ENCODE results near the gene CHCHD5.
A peak's percentile ranks its signal among the peaks of the same experiment; 100 is the strongest.
"Not testable (repeated sequence)": the region's sequence is repeated elsewhere in the genome, so short reads cannot be mapped to it uniquely, and the experiment has no call there.

Gene CHCHD5, protein sequence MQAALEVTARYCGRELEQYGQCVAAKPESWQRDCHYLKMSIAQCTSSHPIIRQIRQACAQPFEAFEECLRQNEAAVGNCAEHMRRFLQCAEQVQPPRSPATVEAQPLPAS

DNA sequence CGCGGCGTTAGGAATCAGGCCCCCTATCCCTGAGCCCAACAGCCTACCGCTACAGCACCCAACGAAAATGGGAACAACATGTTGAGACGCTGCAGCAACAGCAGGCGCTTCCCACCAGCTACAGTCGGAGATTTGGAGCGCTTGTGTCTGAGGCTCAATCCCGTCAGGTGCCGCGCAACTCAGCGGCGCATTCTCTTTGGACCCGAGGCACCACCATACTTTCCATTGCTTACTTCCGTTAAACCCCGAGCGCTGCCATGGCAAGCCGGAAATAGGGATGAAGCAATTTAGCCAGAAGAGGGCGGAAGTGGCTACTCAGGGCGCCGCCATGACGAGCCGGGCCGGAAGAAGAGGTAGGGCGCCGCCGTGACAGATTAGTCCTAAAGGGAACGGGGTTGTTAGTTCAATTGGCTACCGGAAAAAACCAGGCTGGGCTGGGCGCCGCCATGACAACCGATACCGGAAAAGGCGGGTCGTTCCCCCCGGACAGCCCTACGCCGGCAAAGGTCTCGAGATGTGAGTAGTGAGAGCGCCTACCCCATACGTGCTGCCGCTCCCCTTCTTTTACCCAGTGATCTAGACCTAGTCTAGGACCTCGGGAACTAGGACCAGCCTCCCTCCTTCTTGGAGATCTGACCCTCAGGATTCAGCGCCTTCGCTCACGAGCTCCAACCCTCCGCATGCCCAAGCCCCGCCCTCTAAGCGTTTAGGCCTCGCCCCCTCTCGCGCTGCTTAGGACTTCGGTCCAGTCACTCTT is at the start of gene CHCHD5:
CHCHD5 (plus strand) TSS at position 476 of the 757 bp plus-strand sequence; CDS start at position 515, 39 bp downstream.
- DNase-seq (ENCODE audit: low read depth in 3 of 3), result peak; percentile 80 to 93 (median 88)

GRCh38 chr2:112534826-112535225 is 49.6 kb upstream of the CHCHD5 start:
- no peak for DNase-seq (ENCODE audit: low read depth in 3 of 3)

DNA sequence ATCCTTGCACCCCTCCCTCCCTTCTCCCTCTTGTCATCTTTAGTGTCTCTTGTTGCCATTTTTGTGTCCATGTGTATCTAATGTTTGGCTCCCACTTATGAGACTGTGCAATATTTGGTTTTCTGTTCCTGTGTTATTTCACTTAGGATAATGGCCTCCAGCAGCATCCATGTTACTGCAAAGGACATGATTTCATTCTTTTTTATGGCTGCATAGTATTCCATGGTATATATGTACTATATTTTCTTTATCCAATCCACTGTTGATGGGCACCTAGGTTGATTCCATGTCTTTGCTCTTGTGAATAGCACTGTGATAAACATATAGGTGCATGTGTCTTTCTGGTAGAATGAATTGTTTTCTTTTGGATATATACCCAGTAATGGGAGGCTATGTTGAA is 47.7 kb upstream of the CHCHD5 start:
- DNase-seq (ENCODE audit: low read depth in 3 of 3), result not testable (repeated sequence)

- no peak for DNase-seq (ENCODE audit: low read depth in 3 of 3)
These were observed 45.1 kb upstream of the CHCHD5 start for GRCh38 chr2:112539306-112539705.

DNA sequence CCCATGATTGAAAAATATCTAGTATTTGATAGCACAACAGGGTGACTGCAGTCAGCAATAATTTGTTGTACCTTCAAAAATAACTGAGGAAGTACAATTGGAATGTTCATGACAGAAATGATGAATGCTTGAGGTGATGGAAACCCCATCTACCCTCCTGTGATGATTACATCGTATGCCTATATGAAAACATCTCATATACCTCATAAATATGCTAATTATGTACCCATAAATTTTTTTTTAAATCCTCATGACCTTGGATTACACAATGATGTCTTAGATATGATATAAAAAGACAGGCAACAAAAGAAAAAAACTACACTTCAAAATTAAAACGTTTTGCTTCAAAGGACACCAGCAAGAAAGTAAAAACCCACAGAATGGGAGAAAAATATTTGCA is 43.5 kb upstream of the CHCHD5 start:
- no peak for DNase-seq (ENCODE audit: low read depth in 3 of 3)

DNA sequence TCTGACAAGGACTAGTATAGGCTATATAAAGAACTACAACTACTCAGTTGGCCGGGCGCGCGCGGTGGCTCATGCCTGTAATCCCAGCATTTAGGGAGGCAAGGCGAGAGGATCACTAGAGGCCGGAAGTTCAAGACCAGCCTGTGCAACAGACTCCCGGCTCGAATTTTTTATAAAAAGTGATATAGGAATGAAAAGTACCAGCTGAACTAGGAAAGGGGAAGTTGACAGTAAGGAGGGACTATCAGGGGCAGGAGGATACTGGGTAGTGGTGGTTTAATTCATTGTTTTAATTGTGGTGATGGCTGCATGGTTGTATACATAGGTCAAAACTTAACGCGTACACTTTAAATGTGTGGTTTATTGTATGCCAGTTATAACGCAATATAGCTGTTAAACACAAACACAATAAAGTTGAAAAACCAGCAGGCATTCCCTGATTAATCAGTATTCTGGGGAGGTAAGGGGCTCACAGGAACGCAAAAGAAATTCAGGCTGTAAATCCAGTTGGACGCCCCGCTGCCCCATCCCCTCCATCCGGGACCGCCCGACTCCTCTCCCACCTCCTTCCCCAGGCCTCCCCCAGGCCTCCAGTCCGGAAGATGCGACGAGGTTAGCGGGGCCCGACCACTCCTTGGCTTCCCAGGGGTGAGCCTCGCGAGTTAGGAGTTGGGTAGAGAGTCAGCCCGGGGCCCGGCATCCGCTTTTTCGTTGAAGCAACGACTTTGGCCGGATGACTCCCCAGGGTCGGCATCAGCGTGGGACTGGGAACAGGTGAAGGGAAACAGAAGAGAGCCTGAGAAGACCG is 42.9 kb upstream of the CHCHD5 start:
- DNase-seq (ENCODE audit: low read depth in 3 of 3), result peak in 2 of 3 experiments; percentile 56 to 64

- DNase-seq (ENCODE audit: low read depth in 3 of 3), result peak; percentile 55 to 78 (median 59)
These were observed 42.1 kb upstream of the CHCHD5 start, which contains the start of gene POLR1B for GRCh38 chr2:112542123-112542983. Gene POLR1B, plus strand, starts transcription at chr2:112542465. Its CDS starts 30 bp downstream, at chr2:112542495.

DNA sequence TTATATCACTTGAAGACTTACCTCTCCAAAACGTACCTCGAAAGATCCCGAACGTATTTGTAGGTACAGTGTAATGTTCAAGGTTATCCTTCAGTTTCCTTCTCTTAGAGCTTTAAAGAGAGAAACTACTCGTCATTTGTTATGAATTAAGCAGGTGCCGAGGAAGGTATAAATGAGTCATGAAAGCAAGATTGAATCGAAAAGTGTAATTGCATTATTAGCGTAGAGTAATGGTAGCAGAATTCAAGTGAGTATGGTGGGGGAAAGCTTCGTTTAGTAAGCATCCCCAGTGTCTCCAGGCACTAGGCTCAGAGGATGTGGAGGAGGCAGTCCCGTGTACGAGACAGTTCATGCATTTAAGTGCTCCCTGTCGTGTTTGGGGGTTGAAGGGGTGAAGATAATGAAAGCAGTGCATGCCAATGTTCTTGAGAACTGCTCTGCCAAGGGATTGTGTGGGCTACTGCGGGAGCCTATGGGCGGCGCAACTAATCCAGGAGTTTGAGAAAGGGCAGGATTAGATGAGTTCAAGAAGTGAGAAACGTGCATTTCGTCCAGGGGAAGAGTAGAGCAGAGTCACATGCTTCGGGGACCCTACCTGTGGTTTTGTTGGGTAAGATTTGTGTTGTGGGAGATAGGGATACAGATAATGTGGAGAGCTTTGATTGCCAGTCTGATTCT is 41.3 kb upstream of the CHCHD5 start:
- peak in 1 of 3 experiments; percentile 2 for DNase-seq (ENCODE audit: low read depth in 3 of 3)

DNA sequence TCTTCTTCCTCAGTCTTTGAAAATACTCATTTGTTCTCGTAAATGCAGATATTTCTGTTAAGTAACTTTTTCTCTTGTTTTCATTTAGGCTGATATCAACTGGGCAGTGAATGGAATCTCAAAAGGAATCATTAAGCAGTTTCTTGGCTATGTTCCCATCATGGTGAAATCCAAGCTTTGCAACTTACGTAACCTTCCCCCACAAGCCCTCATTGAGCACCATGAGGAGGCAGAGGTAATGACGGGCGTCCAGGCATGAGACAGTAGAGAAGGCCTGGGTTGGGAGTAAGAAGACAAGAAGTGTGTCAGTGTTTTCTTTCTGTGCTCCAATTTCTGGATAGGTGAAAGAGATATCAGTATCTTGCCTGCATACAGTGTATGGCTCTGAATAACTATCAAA is 37.1 kb upstream of the CHCHD5 start:
- no peak for DNase-seq (ENCODE audit: low read depth in 3 of 3)

DNA sequence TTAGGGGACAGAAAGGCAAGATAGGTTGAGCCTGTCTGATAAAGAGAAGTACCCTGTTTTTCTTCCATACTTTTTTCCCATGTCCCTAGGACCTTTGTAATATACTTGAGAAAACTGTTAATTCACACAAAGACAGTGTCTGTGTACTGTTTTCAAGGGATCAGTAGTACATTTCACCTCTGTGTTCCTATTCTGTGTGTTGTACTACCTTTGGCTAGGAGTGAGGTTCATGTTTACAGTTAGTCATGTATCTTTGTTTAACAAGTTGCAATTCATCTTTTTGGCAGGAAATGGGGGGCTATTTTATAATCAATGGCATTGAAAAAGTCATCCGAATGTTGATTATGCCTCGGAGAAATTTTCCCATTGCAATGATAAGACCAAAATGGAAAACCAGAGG is 35.4 kb upstream of the CHCHD5 start:
- no peak for DNase-seq (ENCODE audit: low read depth in 3 of 3)

DNA sequence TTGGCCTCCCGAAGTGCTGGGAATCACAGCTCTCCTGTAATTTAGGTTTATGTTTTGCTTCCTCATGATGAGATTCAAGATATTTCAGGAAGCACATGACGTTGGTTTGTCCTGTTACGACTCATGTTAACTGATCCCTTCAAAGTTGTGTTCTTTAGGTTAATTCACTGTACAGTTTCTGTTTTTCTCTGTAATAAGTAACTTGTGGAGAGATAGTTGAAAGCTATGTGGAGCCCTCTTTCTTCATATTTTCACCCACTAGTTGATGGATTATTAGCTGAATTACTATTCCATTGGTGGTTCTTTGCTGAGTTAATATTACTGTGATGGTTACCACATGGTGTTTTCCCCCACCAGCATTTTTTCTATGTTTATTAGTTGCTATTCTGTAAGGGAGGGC is 18.3 kb upstream of the CHCHD5 start:
- no peak for DNase-seq (ENCODE audit: low read depth in 3 of 3)

DNA sequence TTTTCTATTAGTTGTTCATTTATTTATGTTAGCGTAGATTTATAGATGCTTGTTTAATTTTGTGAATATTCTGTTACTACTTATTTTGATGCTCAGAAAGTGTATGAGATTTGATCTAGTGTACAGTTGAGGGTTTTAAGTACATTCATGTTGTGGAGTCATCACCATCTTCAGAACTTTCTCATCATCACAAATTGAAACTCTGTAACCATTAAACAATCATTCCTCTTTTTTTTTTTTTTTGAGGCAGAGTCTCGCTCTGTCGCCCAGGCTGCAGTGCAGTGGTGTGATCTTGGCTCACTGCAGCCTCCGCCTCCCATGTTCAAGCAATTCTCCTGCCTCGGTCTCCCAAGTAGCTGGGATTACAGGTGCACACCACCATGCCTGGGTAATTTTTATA is 17.9 kb upstream of the CHCHD5 start:
- not testable (repeated sequence) for DNase-seq (ENCODE audit: low read depth in 3 of 3)

GRCh38 chr2:112572005-112572404 is 12.4 kb upstream of the CHCHD5 start:
- no peak for DNase-seq (ENCODE audit: low read depth in 3 of 3)

- no peak for DNase-seq (ENCODE audit: low read depth in 3 of 3)
These were observed 6.7 kb upstream of the CHCHD5 start for GRCh38 chr2:112577756-112578155.

DNA sequence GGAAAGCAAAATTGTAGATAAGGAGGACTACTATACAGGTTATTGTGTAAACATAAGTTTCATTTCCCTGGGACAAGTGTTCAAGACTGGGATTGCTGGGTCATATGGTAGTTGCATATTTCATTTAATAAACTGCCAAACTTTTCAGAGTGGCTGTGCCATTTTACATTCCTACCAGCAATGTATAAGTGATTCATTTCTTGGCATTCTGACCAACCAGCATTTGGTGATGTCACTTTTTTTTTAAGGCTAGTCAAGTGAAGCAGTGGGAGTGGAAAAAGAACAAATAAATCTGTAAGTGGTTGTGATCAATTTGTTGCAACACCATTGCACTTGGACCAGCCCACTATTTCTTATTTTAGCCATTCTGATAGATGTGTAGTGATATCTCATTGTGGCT is 5.2 kb upstream of the CHCHD5 start:
- no peak for DNase-seq (ENCODE audit: low read depth in 3 of 3)

DNA sequence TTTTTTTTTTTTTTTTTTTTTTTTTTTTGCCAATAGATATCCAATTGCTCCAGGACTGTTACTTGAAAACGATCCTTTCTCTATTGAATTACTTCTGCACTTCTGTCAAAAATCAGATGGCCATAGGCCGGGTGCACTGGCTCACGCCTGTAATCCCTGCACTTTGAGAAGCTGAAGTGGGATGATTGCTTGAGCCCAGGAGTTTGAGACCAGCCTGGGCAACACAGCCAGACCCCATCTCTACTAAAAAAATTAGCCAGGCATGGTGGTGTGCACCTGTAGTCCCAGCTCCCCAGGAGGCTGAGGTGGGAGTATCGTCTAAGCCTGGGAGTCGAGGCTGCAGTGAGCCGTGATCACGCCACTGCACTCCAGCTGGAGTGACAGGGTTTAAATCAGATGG is 4.3 kb upstream of the CHCHD5 start:
- no peak for DNase-seq (ENCODE audit: low read depth in 3 of 3)

DNA sequence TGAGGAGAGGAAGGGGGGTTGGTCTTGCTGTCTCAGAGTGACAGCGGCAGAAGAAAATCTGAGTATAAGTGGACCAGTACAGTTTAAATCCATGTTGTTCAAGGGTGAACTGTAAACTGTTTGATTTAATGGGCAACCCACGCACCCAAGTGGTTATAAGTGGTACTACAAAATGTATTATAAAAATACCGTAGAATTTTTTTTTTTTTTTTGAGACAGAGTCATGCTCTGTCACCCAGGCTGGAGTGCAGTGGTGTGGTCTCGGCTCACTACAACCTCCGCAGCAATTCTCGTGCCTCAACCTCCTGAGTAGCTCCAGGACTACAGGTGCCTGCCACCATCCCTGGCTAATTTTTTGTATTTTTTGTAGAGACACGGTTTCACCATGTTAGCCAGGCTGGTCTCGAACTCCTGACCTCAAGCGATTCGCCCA is 2.1 kb upstream of the CHCHD5 start:
- DNase-seq (ENCODE audit: low read depth in 3 of 3), result no peak

DNA sequence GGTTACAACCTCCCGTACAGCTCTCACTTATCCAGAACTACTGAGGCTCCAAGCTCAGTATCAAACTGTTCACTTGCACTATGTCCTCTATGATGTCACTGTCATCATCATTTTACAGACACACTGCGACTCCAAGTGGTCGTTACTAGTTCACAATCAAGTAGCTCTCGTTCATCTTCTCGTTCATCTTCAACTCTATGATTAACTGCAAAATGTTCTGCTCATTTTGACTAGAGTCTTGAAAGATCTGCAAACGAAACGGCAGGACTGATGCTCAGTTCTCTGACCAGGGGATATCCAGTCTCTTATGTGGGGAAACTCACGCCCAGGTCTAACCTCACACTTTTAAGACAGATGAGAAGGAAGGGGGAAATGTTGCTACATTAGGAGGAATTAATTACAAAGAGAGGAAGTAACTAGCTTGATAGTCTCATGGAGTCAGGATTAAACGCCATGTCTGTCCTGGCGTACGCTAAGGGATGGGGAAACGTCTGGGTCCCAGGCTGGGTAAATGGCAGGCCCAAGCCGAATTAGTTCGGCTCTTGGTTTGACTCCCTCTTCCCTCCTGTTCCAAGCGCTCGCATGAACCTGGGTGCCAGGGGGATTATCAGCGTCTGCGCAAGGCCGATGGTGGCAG is 794 bp upstream of the CHCHD5 start:
- DNase-seq (ENCODE audit: low read depth in 3 of 3), result peak in 1 of 3 experiments; percentile 6

- DNase-seq (ENCODE audit: low read depth in 3 of 3), result no peak
These were observed 462 bp downstream of the CHCHD5 start for GRCh38 chr2:112584891-112585250.

DNA sequence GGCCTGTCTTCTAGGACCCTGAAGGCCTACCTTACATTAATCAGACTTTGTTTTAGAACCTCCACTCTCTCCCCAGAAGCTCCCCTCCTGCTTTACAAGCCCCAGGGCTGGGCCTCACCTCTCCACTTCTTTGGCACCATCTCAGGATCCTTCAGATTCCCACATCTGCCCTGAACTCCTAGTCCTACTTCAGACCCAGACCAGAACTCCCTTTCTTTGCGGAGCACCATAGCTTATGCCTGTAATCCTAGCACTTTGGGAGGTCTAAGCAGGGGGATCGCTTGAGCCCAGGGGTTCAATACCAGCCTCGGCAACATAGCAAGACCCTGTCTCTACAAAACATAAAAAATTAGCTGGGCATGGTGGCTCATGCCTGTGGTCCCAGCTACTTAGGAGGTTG is 991 bp downstream of the CHCHD5 start:
- no peak for DNase-seq (ENCODE audit: low read depth in 3 of 3)
